Measurements from ENCODE around the gene ZNF474.

ZNF474 gene

GRCh38 chr5:122149321-122150090, 20.2 kb downstream of the ZNF474 start:
- H3K27ac ChIP-seq (replicated peaks) = no peak overlapping the region

GRCh38 chr5:122150215-122150614, 20.9 kb downstream of the ZNF474 start:
- Histone ChIP-seq H3K4me3 (replicated peaks; ENCODE audit: insufficient read depth, low read length) (no peak overlapping the region), H3K27ac (replicated peaks) (no peak overlapping the region), H3K27me3 (ENCODE audit: insufficient read depth, poor library complexity, severe bottlenecking) (no peaks in the 10 kb centered on the region)
- no peak for TF ChIP-seq CTCF (IDR thresholded peaks at IDR 0.05; ENCODE audit: insufficient read depth, low read length)
- no peak for TF ChIP-seq REST (IDR thresholded peaks at IDR 0.05; ENCODE audit: insufficient replicate concordance, low read depth)
- TF ChIP-seq GABPA (IDR thresholded peaks at IDR 0.05; ENCODE audit: low read depth) = no peak
- TF ChIP-seq SPI1 (IDR thresholded peaks at IDR 0.05; ENCODE audit: borderline replicate concordance, low read depth) = no peak
- DNase-seq (ENCODE audit: low read depth in 1 of 2, low spot score in 1 of 2) = no peak

More at GRCh38 chr5:122149321-122150090, 20.2 kb downstream of the ZNF474 start:
- no peak overlapping the region for H3K4me3 ChIP-seq (replicated peaks; ENCODE audit: insufficient read depth, low read length)
- TF ChIP-seq CTCF (IDR thresholded peaks at IDR 0.05; ENCODE audit: insufficient read depth, low read length) (no peak), SPI1 (IDR thresholded peaks at IDR 0.05; ENCODE audit: borderline replicate concordance, low read depth) (no peak), POLR2AphosphoS5 (IDR thresholded peaks at IDR 0.05; ENCODE audit: low read depth) (no peak), REST (IDR thresholded peaks at IDR 0.05; ENCODE audit: insufficient replicate concordance, low read depth) (no peak), GABPA (IDR thresholded peaks at IDR 0.05; ENCODE audit: low read depth) (no peak)
- no peak for DNase-seq (ENCODE audit: low read depth in 1 of 2, low spot score in 1 of 2)
- H3K27me3 ChIP-seq (ENCODE audit: insufficient read depth, poor library complexity, severe bottlenecking) = no peaks in the 10 kb centered on the region

- H3K4me3 ChIP-seq (replicated peaks; ENCODE audit: insufficient read depth, low read length) = no peak overlapping the region
- no peak for TF ChIP-seq GABPA (IDR thresholded peaks at IDR 0.05; ENCODE audit: low read depth)
- no peak for TF ChIP-seq SPI1 (IDR thresholded peaks at IDR 0.05; ENCODE audit: borderline replicate concordance, low read depth)
- TF ChIP-seq POLR2AphosphoS5 (IDR thresholded peaks at IDR 0.05; ENCODE audit: low read depth) = no peak
- no peak for TF ChIP-seq REST (IDR thresholded peaks at IDR 0.05; ENCODE audit: insufficient replicate concordance, low read depth)
- TF ChIP-seq CTCF (IDR thresholded peaks at IDR 0.05; ENCODE audit: insufficient read depth, low read length) = no peak
Observed at GRCh38 chr5:122151640-122152039, 22.3 kb downstream of the ZNF474 start.

More at GRCh38 chr5:122151640-122152039, 22.3 kb downstream of the ZNF474 start:
- DNase-seq (ENCODE audit: low read depth in 1 of 2, low spot score in 1 of 2) = no peak
- Histone ChIP-seq H3K27me3 (ENCODE audit: insufficient read depth, poor library complexity, severe bottlenecking) (no peaks in the 10 kb centered on the region), H3K27ac (replicated peaks) (no peak overlapping the region)
